ENCODE results near the gene CELA2A. TPM values are rescaled to one million over a fixed set of nuclear protein-coding genes. Genes with fewer than 3 reads are reported as not detected.

CELA2A gene
- total and polyA plus RNA-seq, 4 donors: 0.11 to 1.5 (median 0.20) TPM; not detected in 1

DNA sequence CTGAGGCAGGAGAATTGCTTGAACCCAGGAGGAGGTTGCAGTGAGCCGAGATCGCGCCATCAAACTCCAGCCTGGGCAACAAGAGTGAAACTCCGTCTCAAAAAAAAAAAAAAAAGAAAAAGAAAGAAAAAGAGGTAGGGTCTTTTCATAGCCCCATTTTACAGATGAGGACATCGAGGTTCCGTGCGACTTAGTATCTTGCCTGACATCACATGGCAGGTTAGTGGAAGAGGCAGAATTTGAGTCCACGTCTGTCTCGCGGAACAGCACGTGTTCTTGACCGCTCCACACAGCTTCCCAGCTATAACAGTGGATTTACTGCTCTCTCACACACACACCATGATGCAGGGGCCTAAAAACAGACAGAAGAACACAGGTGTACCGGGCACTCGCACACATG lies 17.2 kb upstream of the CELA2A start:
- no peaks in the 10 kb centered on the region for H3K27me3 ChIP-seq (ENCODE audit: control insufficient read depth in 3 of 3, insufficient read depth in 3 of 3, low read length in 2 of 3)
- H3K36me3 ChIP-seq (ENCODE audit: control insufficient read depth in 4 of 4, insufficient read depth in 4 of 4, low read length in 4 of 4): no peaks in the 10 kb centered on the region
- DNase-seq (no peak), ATAC-seq (ENCODE audit: insufficient read depth, low FRiP score) (no peak)
- WGBS, 2 donors: 95 to 97% methylated on average over 14 of the region's 14 CpGs
- H3K4me1 ChIP-seq (ENCODE audit: control insufficient read depth in 5 of 5, insufficient read depth in 5 of 5, low read length in 5 of 5): peaks cover 0 to 8% (median 0%) of the 10 kb centered on the region in 5 donors
- TF ChIP-seq, protein P1, sequence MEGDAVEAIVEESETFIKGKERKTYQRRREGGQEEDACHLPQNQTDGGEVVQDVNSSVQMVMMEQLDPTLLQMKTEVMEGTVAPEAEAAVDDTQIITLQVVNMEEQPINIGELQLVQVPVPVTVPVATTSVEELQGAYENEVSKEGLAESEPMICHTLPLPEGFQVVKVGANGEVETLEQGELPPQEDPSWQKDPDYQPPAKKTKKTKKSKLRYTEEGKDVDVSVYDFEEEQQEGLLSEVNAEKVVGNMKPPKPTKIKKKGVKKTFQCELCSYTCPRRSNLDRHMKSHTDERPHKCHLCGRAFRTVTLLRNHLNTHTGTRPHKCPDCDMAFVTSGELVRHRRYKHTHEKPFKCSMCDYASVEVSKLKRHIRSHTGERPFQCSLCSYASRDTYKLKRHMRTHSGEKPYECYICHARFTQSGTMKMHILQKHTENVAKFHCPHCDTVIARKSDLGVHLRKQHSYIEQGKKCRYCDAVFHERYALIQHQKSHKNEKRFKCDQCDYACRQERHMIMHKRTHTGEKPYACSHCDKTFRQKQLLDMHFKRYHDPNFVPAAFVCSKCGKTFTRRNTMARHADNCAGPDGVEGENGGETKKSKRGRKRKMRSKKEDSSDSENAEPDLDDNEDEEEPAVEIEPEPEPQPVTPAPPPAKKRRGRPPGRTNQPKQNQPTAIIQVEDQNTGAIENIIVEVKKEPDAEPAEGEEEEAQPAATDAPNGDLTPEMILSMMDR (IDR thresholded peaks at IDR 0.05; ENCODE audit: control extremely low read depth, extremely low read depth): no peak
- H3K4me3 ChIP-seq: no peak overlapping the region
- no peak overlapping the region for H3K27ac ChIP-seq (ENCODE audit: low read depth in 1 of 2, low read length in 1 of 2)
- no peaks in the 10 kb centered on the region for H3K9me3 ChIP-seq (ENCODE audit: control insufficient read depth in 4 of 4, insufficient read depth in 3 of 4, low read length in 3 of 4)
- no peak overlapping the region for H3K9ac ChIP-seq (ENCODE audit: insufficient read depth in 1 of 2, low read length in 2 of 2)

DNA sequence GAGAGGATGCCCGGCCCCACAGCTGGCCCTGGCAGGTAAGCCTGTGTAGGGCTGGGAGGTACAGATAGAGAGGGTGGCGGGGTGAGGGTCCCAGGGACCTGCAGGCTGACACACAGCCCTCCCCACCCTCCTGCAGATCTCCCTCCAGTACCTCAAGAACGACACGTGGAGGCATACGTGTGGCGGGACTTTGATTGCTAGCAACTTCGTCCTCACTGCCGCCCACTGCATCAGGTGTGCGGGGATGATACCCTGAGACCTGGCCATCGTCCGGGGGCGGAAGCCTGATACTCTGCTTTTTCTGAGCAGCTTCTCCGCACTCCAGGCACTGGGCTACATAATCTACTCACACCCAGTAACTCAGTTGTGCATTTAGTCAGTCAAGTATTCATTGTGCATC lies 16.2 kb upstream of the CELA2A start:
- no peaks in the 10 kb centered on the region for H3K36me3 ChIP-seq (ENCODE audit: control insufficient read depth in 4 of 4, insufficient read depth in 4 of 4, low read length in 4 of 4)
- ATAC-seq (ENCODE audit: insufficient read depth, low FRiP score): no peak
- no peak for DNase-seq
- TF ChIP-seq, protein P1 (IDR thresholded peaks at IDR 0.05; ENCODE audit: control extremely low read depth, extremely low read depth): no peak
- no peak overlapping the region for H3K4me3 ChIP-seq
- peaks cover 0 to 10% (median 0%) of the 10 kb centered on the region in 5 donors for H3K4me1 ChIP-seq (ENCODE audit: control insufficient read depth in 5 of 5, insufficient read depth in 5 of 5, low read length in 5 of 5)
- no peaks in the 10 kb centered on the region for H3K9me3 ChIP-seq (ENCODE audit: control insufficient read depth in 4 of 4, insufficient read depth in 3 of 4, low read length in 3 of 4)
- WGBS, 2 donors: 87 to 91% methylated on average over 13 of the region's 13 CpGs
- no peak overlapping the region for H3K27ac ChIP-seq (ENCODE audit: low read depth in 1 of 2, low read length in 1 of 2)
- H3K9ac ChIP-seq (ENCODE audit: insufficient read depth in 1 of 2, low read length in 2 of 2): no peak overlapping the region
- no peaks in the 10 kb centered on the region for H3K27me3 ChIP-seq (ENCODE audit: control insufficient read depth in 3 of 3, insufficient read depth in 3 of 3, low read length in 2 of 3)

DNA sequence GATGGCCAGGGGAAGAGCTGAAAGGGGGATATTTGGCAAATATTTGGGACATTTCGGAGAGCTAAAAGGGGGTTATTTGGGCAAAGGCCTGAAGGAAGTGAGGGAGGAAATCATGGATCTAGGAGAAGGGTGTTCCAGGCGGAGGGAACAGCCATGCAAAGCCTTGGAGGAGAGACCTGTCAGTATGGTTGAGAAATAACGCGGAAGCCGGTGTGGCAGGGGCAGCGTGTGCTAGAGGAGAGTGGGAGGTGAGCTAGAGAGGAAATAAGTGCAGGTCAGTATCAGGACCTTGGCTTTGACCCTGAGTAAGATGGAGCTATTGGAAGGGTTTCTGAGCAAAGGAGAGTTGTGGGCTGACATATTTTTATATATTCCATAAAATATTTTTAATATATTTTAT lies 15.3 kb upstream of the CELA2A start:
- Histone ChIP-seq H3K9ac (ENCODE audit: insufficient read depth in 1 of 2, low read length in 2 of 2) (no peak overlapping the region), H3K27me3 (ENCODE audit: control insufficient read depth in 3 of 3, insufficient read depth in 3 of 3, low read length in 2 of 3) (no peaks in the 10 kb centered on the region), H3K36me3 (ENCODE audit: control insufficient read depth in 4 of 4, insufficient read depth in 4 of 4, low read length in 4 of 4) (no peaks in the 10 kb centered on the region), H3K4me3 (no peak overlapping the region), H3K4me1 (ENCODE audit: control insufficient read depth in 5 of 5, insufficient read depth in 5 of 5, low read length in 5 of 5) (peaks cover 0 to 10% (median 0%) of the 10 kb centered on the region in 5 donors), H3K27ac (ENCODE audit: low read depth in 1 of 2, low read length in 1 of 2) (no peak overlapping the region), H3K9me3 (ENCODE audit: control insufficient read depth in 4 of 4, insufficient read depth in 3 of 4, low read length in 3 of 4) (no peaks in the 10 kb centered on the region)
- ATAC-seq (ENCODE audit: insufficient read depth, low FRiP score): no peak
- DNase-seq: no peak
- TF ChIP-seq, protein P1 (IDR thresholded peaks at IDR 0.05; ENCODE audit: control extremely low read depth, extremely low read depth): no peak
- 80 to 84% methylated on average over 6 of the region's 6 CpGs for WGBS, 2 donors

DNA sequence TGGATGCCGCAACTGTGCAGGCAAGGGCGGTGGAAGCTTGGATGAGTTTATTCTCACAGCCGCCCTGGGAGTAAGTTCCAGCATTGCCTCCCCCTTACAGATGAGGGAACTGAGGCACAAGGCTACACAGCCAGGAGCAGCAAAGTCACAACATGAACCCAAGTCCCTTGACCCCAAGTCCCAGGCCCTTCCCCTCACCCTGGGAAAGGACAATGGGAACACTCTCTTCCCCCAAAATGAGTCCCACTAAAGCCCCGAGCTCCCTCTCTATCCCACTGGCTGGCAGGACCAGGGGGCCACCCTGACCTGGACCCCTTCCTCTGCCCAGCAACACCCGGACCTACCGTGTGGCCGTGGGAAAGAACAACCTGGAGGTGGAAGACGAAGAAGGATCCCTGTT lies 14.4 kb upstream of the CELA2A start:
- ATAC-seq (ENCODE audit: insufficient read depth, low FRiP score): no peak
- TF ChIP-seq, protein P1 (IDR thresholded peaks at IDR 0.05; ENCODE audit: control extremely low read depth, extremely low read depth): no peak
- no peak overlapping the region for H3K4me3 ChIP-seq

More for the DNA sequence above, 14.4 kb upstream of the CELA2A start:
- Histone ChIP-seq H3K9ac (ENCODE audit: insufficient read depth in 1 of 2, low read length in 2 of 2) (no peak overlapping the region), H3K27ac (ENCODE audit: low read depth in 1 of 2, low read length in 1 of 2) (no peak overlapping the region), H3K36me3 (ENCODE audit: control insufficient read depth in 4 of 4, insufficient read depth in 4 of 4, low read length in 4 of 4) (no peaks in the 10 kb centered on the region), H3K9me3 (ENCODE audit: control insufficient read depth in 4 of 4, insufficient read depth in 3 of 4, low read length in 3 of 4) (no peaks in the 10 kb centered on the region), H3K27me3 (ENCODE audit: control insufficient read depth in 3 of 3, insufficient read depth in 3 of 3, low read length in 2 of 3) (peaks cover 0 to 2% (median 0%) of the 10 kb centered on the region in 3 donors), H3K4me1 (ENCODE audit: control insufficient read depth in 5 of 5, insufficient read depth in 5 of 5, low read length in 5 of 5) (peaks cover 0 to 10% (median 0%) of the 10 kb centered on the region in 5 donors)
- 93 to 94% methylated on average over 8 of the region's 8 CpGs for WGBS, 2 donors
- DNase-seq: no peak
